Measurements from ENCODE around the gene DDIT4. TPM values are rescaled to one million over a fixed set of nuclear protein-coding genes. Genes with fewer than 3 reads are reported as not detected.
A peak's percentile ranks its signal among the peaks of the same experiment; 100 is the strongest.

The DDIT4 gene
- total and polyA plus RNA-seq, 9 of the 15 experiments (the other 6 are each of a cell fraction or from before 2014, with no cell fraction given) = 8.2 to 675 (median 159) TPM

GRCh38 chr10:72319416-72320254 is 45.9 kb downstream of the DDIT4 start (continued):
- TF ChIP-seq RREB1 (CRISPR knock-in tag; IDR thresholded peaks at IDR 0.05) (peak; percentile 86; the same call in 1 of the 2 replicates), GABPA (tag; conservative IDR thresholded peaks at IDR 0.05; ENCODE audit: low read depth) (no peak), ADNP (tag; IDR thresholded peaks at IDR 0.05) (no peak), SMARCA5 (IDR thresholded peaks at IDR 0.05) (peak; percentile 92), ZNF445 (CRISPR knock-in tag; IDR thresholded peaks at IDR 0.05; ENCODE audit: low read depth) (no peak), MAFG (tag; conservative IDR thresholded peaks at IDR 0.05) (no peak), GTF2F1 (IDR thresholded peaks at IDR 0.05; ENCODE audit: low read depth, low read length) (no peak), SRSF1 (IDR thresholded peaks at IDR 0.05; ENCODE audit: low read depth, low read length) (no peak), ATF7 (IDR thresholded peaks at IDR 0.05) (no peak), ZNF79 (CRISPR knock-in tag; IDR thresholded peaks at IDR 0.05; ENCODE audit: low read depth) (0 out of 2 replicates have a peak, but pooled peaks have one; percentile 50), ZFP36 (IDR thresholded peaks at IDR 0.05; ENCODE audit: low read depth, low read length, partially characterized antibody) (no peak), PHB (CRISPR knock-in tag; IDR thresholded peaks at IDR 0.05) (no peak), SRSF9 (IDR thresholded peaks at IDR 0.05; ENCODE audit: borderline replicate concordance, low read depth, low read length) (no peak), ZNF174 (CRISPR knock-in tag; IDR thresholded peaks at IDR 0.05) (no peak), ARID1B (IDR thresholded peaks at IDR 0.05) (no peak), HDAC1 (IDR thresholded peaks at IDR 0.05) (peak in 1 of 2 experiments; percentile 11; a peak in 1 of 4 replicates), RUNX1 (IDR thresholded peaks at IDR 0.05; ENCODE audit: low read depth) (no peak), E2F3 (CRISPR knock-in tag; IDR thresholded peaks at IDR 0.05) (peak; percentile 77; the same call in 1 of the 2 replicates), ZNF696 (CRISPR knock-in tag; conservative IDR thresholded peaks at IDR 0.05) (no peak), ELK1 (CRISPR knock-in tag; IDR thresholded peaks at IDR 0.05) (no peak), KAT2B (IDR thresholded peaks at IDR 0.05; ENCODE audit: low read depth, low read length) (no peak), SMAD4 (CRISPR knock-in tag; conservative IDR thresholded peaks at IDR 0.05) (peak; percentile 81)
